Raji (cell line): ENCODE results near the gene ARL11.

ENCODE experiments used
- POLR2A ChIP-seq: IDR thresholded peaks from 2 replicates; pipeline ENCODE4 v1.6.1; 2011; ENCODE audit warnings: low read depth, low read length, control low read depth; ENCODE audit not compliant: insufficient read depth

Gene ARL11

GRCh38 chr13:49627831-49628652 is at the start of gene ARL11:
TSS of gene ARL11 (plus strand) at chr13:49628507. CDS start at chr13:49630448, 1,941 bp downstream.
- peak; percentile 96 for TF ChIP-seq POLR2A

GRCh38 chr13:49579501-49579900 is 48.8 kb upstream of the ARL11 start:
- no peak for TF ChIP-seq POLR2A

- no peak for TF ChIP-seq POLR2A
These were observed 47.2 kb upstream of the ARL11 start for GRCh38 chr13:49580980-49581680.

GRCh38 chr13:49584771-49585182 is 43.5 kb upstream of the ARL11 start:
- no peak for TF ChIP-seq POLR2A

- peak; percentile 80 for TF ChIP-seq POLR2A
These were observed 42.8 kb upstream of the ARL11 start, which contains the start of gene RCBTB1 for GRCh38 chr13:49585220-49586157. TSS of gene RCBTB1 (minus strand) at chr13:49585558. CDS start at chr13:49567279, 18,279 bp downstream.

GRCh38 chr13:49586717-49587116 is 41.6 kb upstream of the ARL11 start:
- no peak for TF ChIP-seq POLR2A

- TF ChIP-seq POLR2A = no peak
These were observed 40.9 kb upstream of the ARL11 start for GRCh38 chr13:49587311-49587847.

- TF ChIP-seq POLR2A = no peak
These were observed 33.7 kb upstream of the ARL11 start for GRCh38 chr13:49594576-49594975.

- no peak for TF ChIP-seq POLR2A
These were observed 32.1 kb upstream of the ARL11 start for GRCh38 chr13:49596221-49596620.

GRCh38 chr13:49597043-49597641 is 31.2 kb upstream of the ARL11 start:
- no peak for TF ChIP-seq POLR2A

GRCh38 chr13:49602005-49602404 is 26.3 kb upstream of the ARL11 start:
- no peak for TF ChIP-seq POLR2A

- TF ChIP-seq POLR2A = no peak; the same call in 1 of the 2 replicates
These were observed 23.7 kb upstream of the ARL11 start for GRCh38 chr13:49604570-49604969.

- TF ChIP-seq POLR2A = peak; percentile 21; the same call in 1 of the 2 replicates
These were observed 21.3 kb upstream of the ARL11 start for GRCh38 chr13:49606747-49607648.
